Activated T-cell treated with anti-CD3 and anti-CD28 coated beads for 1 hour (primary cell): Measurements from ENCODE around the gene SLFNL1.

Experiments used
- DNase-seq: peaks from one replicate; pipeline ENCODE4 v3.0.0-alpha.2; 2020; ENCODE audit warnings: low read depth

Gene SLFNL1

DNA sequence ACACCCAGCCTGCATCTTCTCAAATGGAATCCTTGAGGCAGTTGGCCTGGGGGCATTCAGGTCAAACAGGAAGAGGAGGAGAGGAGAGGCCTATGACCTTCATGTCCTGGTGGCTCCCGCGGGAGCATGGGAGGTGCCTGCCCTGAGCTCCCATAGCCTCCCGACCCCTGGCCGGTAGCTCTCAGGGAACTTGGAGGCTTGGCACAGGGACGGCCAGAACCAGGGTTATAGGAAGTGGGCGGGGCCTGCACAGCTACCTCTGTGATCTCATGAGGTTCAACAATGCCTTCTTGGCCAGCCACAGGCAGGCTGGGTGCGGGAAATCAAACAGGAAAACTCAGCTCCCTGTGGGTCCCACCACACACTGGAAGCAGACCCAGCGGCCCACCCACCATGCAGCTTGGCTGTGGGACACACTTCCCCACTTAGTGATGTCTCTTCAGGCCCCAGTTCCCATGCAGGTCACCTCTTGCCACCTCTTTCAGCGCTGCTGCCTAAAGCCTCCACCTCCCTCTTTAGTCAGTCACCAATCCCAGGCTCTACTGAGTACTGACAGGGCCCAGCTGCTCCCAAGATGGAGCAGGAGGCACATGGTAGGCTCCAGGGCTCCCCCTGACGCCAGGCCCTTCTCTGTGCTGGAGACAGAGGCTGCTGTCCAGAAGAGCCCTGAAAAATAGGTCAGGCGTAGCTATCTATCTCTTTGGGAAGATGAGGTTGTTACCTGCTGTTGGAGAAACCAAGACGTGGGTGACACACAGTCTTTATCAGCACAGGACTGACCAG lies at the start of gene SLFNL1:
Gene SLFNL1, minus strand, starts transcription at position 200 of the 783 bp plus-strand sequence. CDS start 1,065 bp downstream, outside the sequence.
- no peak for DNase-seq

DNA sequence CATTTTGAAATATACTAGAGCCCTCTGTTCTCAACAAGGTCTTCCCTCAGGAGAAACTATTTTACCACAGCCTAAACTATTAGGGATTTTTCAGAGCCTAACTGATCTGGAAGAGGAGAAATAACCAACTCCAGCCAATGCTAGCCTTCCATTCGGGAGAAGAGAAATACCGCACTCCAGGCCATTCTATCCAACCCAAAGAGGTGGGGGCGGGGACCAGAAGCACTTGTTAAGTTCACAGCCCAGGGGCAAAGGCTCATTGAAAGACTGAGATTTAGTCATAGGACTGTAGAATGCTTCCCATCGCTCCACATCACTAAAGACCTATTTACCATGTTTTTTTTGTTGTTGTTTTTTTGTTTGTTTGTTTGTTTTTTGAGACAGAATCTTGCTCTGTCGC lies 35.4 kb upstream of the SLFNL1 start:
- DNase-seq: no peak

DNA sequence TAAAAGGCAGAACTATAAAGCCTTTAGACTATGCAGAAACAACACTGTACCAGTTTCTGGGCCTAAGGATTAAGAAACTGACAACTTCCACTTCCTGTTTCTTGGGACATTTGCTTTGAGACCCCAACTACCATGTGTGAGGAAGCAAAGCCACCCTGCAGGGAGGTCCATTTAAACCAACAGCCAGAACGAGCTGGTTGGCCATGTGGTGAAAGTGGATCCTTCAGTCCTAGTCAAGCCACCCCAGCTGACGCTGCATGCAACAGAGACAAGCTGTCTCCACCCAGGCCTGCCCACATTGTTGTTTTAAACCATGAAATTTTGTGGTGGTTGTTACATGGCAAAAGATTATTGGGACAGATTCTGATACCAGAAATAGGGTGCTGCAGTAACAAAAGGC lies 31.8 kb upstream of the SLFNL1 start:
- no peak for DNase-seq

DNA sequence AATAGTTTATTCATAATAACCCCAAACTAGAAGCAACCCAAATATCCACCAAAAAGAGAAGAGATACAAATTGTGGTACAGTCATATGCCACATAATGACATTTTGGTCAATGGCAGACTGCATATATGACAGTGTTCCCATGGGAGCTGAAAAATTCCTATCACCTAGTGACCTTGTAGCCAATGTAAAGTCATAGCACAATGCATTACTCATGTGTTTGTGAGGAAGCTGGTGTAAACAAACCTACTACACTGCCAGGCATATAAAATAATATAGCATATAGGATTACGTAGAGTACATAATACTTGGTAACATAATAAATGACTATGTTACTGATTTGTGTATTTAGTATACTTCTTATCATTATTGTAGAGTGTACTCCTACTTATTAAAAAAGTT lies 29.5 kb upstream of the SLFNL1 start:
- no peak for DNase-seq

DNA sequence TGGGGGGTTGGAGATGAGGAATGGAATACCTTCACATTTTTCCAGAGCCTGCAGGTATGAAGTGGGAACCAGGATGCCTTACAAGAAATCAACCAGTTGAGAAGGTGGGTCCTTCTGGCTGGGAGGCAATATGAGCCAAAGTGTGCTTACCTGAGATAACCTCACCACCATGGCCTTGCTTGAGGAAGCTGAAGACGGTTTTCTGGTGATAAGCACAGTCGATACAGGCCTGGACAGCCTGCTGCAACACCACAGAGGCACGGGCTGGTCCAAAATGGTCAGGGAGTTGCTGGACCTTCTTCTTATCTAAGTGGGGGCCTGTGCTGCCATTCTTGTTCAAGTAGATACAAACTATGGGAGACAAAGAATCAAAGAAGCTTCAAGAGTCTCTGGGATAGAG lies 27.0 kb upstream of the SLFNL1 start:
- no peak for DNase-seq

DNA sequence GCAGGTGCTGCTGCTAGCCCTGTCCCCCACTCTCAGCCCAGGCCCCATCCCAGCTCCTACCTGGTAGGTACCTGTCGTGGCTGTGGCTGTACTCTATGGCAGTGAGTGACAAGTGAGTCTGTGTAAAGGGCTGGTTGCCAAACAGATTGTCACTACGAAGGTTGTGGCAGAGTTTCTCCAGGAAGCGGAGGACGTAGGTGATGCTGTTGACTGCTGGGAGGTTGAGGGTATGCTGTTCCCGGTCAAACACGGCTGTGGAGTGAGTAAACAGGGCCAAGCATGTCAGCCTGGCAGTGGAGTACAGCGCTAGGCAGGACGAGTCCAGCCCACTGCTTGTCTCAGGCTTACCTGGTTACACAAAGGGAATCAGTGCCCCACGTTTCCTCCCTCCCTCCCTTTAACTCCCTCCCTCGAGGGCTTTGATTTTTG lies 24.8 kb upstream of the SLFNL1 start:
- DNase-seq: no peak

DNA sequence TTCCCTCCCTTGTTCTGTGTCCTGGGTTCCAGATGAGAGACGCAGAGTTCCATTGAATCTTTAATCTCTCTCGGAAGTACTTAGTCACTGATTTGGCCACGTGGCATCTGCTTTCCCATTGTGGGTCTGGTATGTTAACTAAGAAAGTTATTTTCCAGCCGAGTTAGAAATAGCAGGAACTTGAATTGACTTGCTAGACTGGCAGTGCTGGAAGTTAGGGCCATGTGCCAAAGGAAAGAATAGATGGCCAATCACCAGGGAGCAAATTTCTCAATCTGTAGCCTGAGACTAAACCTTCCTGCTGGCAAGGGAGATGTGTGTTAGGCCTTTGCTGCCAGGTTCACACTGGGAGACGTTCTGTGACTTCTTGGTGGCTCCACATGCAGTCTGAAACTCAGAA lies 24.2 kb upstream of the SLFNL1 start:
- no peak for DNase-seq

DNA sequence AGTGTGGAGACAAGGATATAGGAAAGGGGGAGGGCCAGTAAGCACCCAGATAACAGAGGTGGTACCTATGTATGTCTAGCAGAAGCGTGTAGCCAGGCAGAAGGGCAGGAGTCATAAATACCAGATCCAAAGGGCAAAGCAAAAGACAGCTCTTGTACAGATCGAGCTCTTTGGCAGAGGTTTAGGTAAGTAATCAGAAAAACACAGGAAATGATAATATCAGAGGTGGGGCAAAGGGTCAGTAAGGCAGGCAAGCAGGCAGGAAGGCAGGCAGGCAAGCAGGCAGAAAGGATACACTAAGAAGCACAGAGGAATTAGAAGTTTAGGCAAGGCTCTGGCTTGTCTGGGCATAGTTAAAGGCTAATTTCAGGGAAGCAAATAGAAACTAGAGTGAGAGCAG lies 22.7 kb upstream of the SLFNL1 start:
- DNase-seq: no peak

DNA sequence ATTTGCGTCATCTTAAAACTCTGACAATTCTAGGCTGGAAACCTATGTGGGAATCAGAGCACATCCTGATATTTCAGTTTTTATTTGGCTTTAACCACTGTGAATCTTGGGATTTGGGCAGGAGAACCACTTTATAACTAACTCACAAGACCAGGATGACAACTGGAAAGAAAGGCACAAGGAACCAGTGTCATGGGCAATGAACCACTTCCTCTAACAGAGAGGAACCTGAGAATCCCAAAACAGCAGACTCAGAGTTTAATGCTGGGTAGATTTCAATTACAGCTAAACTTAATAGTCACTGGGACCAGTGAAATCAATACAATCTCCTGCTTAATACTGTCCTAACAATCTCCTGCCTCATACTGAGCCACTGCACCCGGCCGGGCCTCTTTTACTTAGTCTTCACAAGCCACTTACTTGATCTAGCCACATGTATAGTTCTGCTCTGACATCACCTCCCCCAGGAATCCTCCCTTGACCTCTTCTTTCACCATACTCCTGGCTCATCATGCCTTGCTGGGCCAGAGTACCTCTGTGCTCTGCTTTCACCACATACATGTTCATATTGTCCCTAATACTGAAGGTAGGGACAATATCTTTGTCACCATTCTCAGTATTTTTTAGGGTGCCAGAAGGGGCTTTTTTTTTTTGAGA lies 20.2 kb upstream of the SLFNL1 start:
- DNase-seq: no peak

DNA sequence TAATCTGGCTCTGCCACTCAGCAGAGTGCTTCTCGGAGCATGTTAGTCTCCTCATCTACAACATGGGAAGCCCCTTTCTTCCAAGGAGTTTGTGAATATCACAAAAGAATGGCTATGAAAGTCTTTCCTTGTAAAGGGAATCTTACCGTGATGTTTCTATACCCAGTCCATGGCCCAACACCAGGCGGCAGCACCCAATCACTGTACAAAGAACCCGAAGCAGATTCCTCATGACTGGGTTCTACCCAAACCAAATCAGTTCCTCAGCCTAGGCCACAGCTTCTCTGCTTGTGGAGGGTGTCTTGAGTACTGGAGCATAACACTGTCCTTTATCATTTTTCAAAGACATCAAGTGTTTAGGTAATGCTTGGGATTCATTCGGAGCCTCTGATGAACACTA lies 16.6 kb upstream of the SLFNL1 start:
- no peak for DNase-seq

DNA sequence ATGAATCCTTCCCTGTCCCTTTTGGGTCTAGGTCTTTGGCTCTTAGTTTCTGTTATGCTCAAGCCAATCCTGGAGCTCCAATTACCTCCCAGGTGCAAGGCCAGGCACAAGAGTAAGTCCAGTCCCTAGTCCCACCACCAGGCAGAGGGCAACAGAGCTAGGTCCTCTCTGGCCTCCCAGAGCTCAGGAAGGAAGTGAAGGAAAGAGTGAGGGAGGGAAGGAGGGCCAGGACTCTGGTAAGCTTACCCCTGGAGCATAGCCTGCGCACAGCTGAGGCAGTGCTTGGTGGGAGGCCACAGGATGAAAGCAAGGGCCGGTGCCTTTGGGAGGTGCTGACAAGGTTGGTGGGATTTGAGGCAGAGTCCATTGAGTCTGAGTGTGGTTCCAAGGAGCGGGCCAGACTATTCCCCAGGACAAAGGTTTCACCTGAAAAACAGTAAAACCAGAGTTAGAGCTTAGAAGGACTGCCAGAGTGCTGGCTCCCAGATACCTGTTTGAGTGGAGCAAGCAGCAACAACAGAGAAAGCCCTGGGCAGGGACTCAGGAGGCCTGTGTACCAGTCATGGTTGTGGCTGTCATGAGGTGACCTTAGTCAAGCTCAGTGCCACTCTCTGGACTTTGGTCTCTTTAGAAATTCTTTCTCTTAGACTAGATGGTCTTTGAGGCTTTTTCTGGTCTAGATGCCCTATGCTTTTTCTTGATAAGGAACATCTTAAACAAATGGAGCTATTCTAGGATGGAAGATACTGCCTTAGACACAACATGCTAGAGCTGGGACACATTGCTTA lies 15.8 kb upstream of the SLFNL1 start:
- DNase-seq: no peak

DNA sequence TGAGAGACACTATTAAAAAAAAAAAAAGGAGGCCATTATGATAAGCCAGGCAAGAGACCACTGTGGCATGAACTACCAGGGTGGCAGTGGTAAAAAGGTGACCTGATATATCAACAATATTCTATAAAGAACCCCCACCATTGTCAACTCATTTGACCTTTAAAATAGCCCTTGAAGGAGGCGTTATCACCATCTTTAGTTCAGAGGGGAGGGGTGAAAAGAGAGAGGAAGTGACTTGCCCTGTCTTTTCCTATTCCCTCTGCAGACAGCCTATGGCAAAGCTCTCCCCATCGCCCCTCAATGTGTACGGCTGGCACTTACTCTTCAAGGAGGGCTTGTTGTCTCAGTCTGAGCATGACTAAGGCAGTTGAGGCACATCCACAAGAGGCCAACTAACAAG lies 11.7 kb upstream of the SLFNL1 start:
- DNase-seq: no peak

DNA sequence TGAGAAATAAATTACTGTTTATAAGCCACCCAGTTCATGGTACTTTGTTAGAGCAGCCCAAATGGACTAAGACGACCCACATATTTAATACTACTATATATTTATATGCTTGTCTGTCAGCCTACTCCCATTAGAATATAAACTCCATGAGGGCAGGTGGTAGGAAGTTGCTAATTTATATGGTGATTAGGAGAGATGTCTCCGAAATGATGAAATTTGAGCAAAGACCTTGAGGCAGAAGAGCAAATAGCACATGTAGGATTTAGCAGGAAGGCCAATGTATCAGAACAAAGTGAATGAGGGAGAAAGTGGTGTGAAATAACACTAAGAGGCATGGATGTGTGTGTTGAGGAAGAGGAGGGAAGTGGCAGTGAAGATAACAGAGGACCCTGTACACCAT lies 10.6 kb upstream of the SLFNL1 start:
- no peak for DNase-seq

DNA sequence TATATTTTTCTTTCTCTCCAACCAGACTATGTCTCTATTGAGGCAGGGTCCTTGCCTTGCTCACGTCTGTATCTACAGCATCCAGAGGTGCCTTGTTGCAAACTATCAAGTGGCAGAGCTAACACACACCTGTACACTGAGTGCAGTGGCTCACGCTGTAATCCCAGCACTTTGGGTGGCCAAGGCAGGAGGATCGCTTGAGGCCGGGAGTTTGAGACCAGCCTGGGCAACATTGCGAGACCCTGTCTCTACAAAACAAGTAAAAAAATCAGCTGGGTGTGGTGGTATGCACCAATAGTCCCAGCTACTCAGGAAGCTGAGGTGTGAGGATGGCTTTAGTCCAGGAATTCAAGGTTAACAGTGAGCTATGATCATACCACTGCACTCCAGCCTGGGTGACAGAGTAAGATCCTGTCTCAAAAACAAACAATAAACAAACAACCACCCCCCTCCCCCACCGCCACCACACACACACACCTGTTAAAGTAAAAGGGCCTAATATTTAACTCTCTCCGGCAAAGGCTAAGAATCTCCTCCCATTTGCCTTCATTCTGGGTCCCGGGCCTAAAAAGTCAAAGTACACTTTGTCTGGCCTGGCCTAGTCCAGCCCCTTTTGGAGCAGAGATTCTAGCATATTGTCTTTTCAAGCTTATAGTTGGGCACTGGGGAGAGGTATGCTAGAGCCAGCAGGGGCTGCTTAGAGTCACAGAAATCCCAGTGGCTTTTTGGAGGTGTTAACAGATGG lies 9.5 kb upstream of the SLFNL1 start:
- DNase-seq: no peak

DNA sequence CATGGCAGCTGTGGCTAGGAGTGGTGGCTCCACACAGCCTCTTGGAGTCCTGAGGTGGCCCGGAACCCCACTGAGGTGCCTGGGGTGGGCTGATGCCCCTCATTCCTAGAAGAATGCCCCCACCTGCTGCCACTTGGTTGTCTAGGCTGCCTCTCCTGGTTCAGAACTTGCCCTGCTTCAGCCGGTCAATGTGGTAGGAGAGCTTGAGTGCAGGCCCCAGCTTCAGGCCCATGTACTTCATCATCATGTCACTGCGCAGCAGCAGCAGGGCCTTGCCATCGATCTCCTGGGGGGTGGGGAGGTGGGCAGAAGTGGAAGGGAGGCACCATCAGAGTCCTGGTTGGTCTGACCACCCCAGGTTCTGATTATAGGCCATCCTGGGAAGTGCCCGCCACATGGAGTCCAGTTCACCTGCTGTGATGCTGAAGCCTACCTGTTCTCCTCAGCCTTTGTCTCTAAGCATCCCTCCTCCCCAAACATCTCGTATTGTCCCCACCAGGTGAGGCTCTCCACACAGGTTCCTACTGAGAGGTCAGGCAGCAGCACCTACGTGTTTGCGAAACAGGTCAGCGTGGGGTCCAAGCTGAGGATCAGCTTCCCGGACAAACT lies 6.6 kb upstream of the SLFNL1 start:
- no peak for DNase-seq

DNA sequence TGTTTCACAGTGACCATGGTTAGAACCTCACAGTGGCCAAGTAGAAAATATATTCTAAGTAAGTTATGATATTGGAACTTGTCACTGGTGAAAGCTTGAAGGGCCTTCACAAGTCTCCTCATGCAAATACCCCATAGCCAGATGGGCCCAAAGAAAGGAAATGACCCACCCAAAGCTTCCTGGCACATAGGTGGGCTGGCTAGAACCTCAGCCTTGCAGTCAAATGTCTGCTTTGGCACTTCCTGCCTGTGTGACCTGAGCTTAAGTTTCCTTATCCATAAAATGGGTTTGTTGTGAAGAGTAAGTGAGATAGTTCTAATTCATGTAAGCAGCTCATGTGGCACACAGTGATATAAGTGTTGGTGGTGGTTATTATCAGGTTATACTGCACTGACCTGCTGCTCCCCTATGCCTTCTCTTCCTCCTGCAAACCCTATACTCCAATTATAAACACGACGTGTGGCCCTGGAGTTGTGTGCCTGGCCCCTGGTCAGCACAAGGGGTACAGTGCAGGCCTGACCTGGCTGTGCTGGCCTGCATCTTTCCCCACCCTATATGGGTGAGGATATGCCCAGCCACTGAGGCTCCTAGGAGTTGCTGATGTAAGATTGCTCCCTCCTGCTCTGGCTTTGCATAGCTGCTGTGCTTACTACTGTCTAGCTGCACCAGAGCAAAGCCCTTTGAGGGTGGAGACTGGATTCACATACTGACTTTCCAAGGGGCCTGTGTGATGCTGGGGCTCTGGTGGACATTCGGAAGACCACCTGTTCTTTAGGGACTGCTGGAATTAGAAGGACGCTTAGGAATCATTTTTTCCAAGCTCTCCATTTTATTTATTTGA lies 4.7 kb upstream of the SLFNL1 start:
- no peak for DNase-seq

DNA sequence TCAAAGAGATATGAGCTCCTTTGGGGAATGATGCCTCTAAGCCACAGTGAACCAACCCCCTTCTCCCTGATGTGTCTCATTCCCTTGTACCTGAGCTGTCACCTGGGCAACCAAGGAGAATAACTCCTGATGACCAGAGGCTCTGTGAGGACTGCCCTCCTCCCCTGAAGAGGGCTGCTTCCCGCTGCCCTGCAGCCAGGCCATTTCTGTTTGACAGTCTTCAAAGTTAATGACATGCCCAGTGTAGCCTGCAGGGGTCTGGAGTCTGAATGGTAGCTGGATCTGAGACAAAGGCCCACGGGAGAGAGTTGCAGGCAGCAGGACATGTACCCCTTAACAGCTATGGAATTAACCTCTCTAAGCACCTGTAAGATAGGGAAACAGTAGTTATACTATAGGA lies 3.4 kb upstream of the SLFNL1 start:
- no peak for DNase-seq

DNA sequence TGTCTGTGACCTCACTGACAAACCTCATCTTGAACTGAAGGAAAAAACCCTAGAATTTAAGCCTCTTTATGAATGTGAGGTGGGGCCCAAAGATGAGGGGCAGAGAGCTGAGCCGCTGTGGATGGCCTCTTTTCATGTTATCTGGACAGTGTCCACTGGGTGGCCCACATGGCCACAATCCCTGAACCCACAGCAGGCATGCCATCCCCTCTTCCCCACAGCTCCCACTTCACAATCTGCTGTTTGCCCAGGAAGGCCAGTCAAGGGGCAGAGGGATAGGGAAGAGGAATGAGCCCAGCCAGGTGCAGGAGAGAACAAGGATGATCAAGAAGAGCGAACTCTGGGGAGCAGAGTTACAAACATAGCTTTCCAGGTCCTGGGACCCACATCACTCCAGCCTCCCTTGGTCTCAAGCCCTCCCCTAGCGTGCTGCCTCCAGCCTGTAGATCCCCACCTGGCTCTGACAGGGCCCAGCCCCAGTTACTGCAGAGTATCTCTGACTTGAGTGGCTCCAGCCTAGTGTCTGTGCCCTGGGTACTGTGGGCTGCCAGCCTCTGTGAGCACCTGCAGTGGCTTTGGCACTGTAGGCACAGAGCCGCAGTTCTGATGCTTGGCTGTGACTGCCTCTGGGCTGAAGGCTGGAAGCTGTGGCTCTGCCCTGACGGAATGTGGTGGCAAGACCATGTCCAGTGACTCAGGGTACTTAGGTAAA lies 1.9 kb upstream of the SLFNL1 start:
- DNase-seq: no peak

DNA sequence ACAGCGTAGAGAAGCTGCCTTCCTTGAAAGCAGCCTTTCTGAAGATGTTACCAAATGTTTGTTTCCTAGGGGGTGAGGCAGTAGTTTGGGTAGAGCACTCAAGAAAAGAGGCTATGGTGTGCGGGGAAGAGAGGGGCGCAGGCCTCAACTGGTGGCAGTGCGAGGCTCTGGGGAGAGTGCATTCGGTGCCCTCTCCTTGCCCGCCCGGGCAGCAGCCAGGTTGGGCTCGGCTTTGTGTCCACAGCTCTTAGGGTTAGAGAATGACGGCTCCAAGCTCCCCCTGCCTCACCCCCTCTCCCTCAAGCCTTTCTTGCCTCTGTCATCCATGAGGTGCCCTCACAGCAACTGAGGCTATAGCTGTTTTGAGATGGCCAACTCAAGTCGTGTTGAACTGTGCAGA lies 899 bp upstream of the SLFNL1 start:
- no peak for DNase-seq

DNA sequence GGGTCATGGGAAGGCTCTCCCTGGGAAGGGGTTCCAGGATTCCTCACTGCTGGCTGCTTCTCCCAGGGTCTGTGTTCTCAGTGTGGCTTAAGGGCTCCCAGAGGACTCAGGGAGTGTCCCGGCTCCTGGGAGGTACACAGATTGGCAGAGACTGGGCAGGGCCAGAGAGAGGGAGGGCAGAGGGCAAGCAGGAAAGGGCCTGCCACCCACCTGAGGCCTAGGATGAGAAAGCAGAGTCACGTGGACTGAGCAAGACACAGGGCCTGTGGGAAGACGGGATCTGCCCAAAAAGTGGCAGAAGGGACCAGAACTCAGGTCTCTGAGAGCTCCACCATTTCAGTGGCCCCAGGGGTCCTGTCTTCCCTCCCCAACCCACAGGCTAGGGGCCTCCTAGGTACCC lies 871 bp downstream of the SLFNL1 start:
- no peak for DNase-seq
